HuH-7 (cell line): ENCODE data around the gene CACFD1.
"Not testable (repeated sequence)": the region's sequence is repeated elsewhere in the genome, so short reads cannot be mapped to it uniquely, and the experiment has no call there.

Experiments
- DNase-seq: peaks from one replicate; pipeline ENCODE4 v3.0.0; 2011; ENCODE audit warnings: low spot score

CACFD1 gene

GRCh38 chr9:133440874-133441273 lies 18.9 kb upstream of the CACFD1 start:
- no peak for DNase-seq

- DNase-seq, result no peak
Observed at GRCh38 chr9:133441571-133441970, 18.2 kb upstream of the CACFD1 start.

GRCh38 chr9:133443248-133443647 lies 16.5 kb upstream of the CACFD1 start:
- DNase-seq, result no peak

GRCh38 chr9:133443982-133444381 lies 15.8 kb upstream of the CACFD1 start:
- no peak for DNase-seq

GRCh38 chr9:133445293-133445969 lies 14.3 kb upstream of the CACFD1 start:
- DNase-seq, result no peak

- DNase-seq, result no peak
Observed at GRCh38 chr9:133448487-133448972, 11.2 kb upstream of the CACFD1 start.

GRCh38 chr9:133449760-133450159 lies 10.0 kb upstream of the CACFD1 start:
- DNase-seq, result no peak

- DNase-seq, result not testable (repeated sequence)
Observed at GRCh38 chr9:133451865-133452264, 7.9 kb upstream of the CACFD1 start.

- DNase-seq, result no peak
Observed at GRCh38 chr9:133452562-133452961, 7.2 kb upstream of the CACFD1 start.

- DNase-seq, result no peak
Observed at GRCh38 chr9:133453651-133454050, 6.1 kb upstream of the CACFD1 start.

- DNase-seq, result no peak
Observed at GRCh38 chr9:133454325-133454724, 5.5 kb upstream of the CACFD1 start.

GRCh38 chr9:133454943-133455673 lies 4.7 kb upstream of the CACFD1 start:
- no peak for DNase-seq

- DNase-seq, result no peak
Observed at GRCh38 chr9:133455936-133456335, 3.8 kb upstream of the CACFD1 start.

GRCh38 chr9:133456409-133456808 lies 3.4 kb upstream of the CACFD1 start:
- no peak for DNase-seq

GRCh38 chr9:133457233-133457632 lies 2.5 kb upstream of the CACFD1 start:
- no peak for DNase-seq

- DNase-seq, result no peak
Observed at GRCh38 chr9:133457748-133458147, 2.0 kb upstream of the CACFD1 start.

- no peak for DNase-seq
Observed at GRCh38 chr9:133458643-133459312, 1.0 kb upstream of the CACFD1 start.

- peak; percentile 95 for DNase-seq
Observed at GRCh38 chr9:133460405-133461175, 812 bp downstream of the CACFD1 start.

- no peak for DNase-seq
Observed at GRCh38 chr9:133461975-133462374, 2.2 kb downstream of the CACFD1 start.

- DNase-seq, result no peak
Observed at GRCh38 chr9:133463234-133463863, 3.6 kb downstream of the CACFD1 start.

- DNase-seq, result no peak
Observed at GRCh38 chr9:133463864-133464615, 4.3 kb downstream of the CACFD1 start.
